MCF 10A (cell line): ENCODE data around the gene COPS9. TPM values are rescaled to one million over a fixed set of nuclear protein-coding genes. Genes with fewer than 3 reads are reported as not detected.

ENCODE experiments used
- BruUV-seq: library from RNA; stranded (reverse); fragments of 400-500 nt; replicated peaks from 2 replicates; lab custom pipeline; 2021; lab: Mats Ljungman, UMichigan
- CTCF ChIA-PET: fragments of 300-600 bp; sonication (Branson Sonifier 250); formaldehyde crosslinking; extraction: SDS; loops from one replicate; lab custom pipeline; 2021; ENCODE audit warnings: antibody characterized with exemption, inconsistent platforms; lab: Yijun Ruan, JAX
- POLR2A ChIA-PET: fragments of 300-600, 350-650 bp; sonication (Branson Sonifier 250); formaldehyde crosslinking; extraction: SDS; loops from one replicate; lab custom pipeline; 2020; ENCODE audit warnings: antibody characterized with exemption, inconsistent platforms; lab: Yijun Ruan, JAX
- DNase-seq: peaks from one replicate; pipeline ENCODE4 v3.0.0-alpha.2; 2018; ENCODE audit not compliant: unreplicated experiment
- H3K27ac Mint-ChIP-seq: one replicate; pipeline ENCODE4 v1.8.0; 2022; ENCODE audit warnings: mild to moderate bottlenecking, low read depth, mixed read lengths; ENCODE audit not compliant: unreplicated experiment
- H3K27me3 Mint-ChIP-seq: one replicate; pipeline ENCODE4 v1.8.0; 2022; ENCODE audit warnings: mixed read lengths; ENCODE audit not compliant: insufficient read depth, unreplicated experiment
- H3K36me3 Mint-ChIP-seq: one replicate; pipeline ENCODE4 v1.8.0; 2022; ENCODE audit warnings: mild to moderate bottlenecking, moderate library complexity, mixed read lengths; ENCODE audit not compliant: insufficient read depth, unreplicated experiment
- H3K4me1 Mint-ChIP-seq: one replicate; pipeline ENCODE4 v1.8.0; 2022; ENCODE audit warnings: mixed read lengths; ENCODE audit not compliant: insufficient read depth, unreplicated experiment
- H3K4me3 Mint-ChIP-seq: one replicate; pipeline ENCODE4 v1.8.0; 2022; ENCODE audit warnings: mild to moderate bottlenecking, moderate library complexity, mixed read lengths; ENCODE audit not compliant: unreplicated experiment
- H3K9me3 Mint-ChIP-seq: one replicate; pipeline ENCODE4 v1.8.0; 2022; ENCODE audit warnings: mixed read lengths; ENCODE audit not compliant: unreplicated experiment
- intact Hi-C: fragments of 100-400 bp; cut with micrococcal nuclease; formaldehyde crosslinking; loops from 2 replicates; pipeline ENCODE4 v1.14.1; 2022
- total RNA-seq: library from RNA; stranded (reverse); gene quantifications from 2 replicates; pipeline ENCODE4 v1.2.3, GENCODE V29; 2022
- TF ChIP-seq, protein P1 (sequence below): fragments of 200-600 bp; IDR thresholded peaks from one replicate; pipeline ENCODE4 v1.8.0; 2022; ENCODE audit warnings: antibody characterized with exemption, mild to moderate bottlenecking; ENCODE audit not compliant: unreplicated experiment

Gene COPS9
- total RNA-seq, 1 experiment from 2014 or later: 146 TPM

DNA sequence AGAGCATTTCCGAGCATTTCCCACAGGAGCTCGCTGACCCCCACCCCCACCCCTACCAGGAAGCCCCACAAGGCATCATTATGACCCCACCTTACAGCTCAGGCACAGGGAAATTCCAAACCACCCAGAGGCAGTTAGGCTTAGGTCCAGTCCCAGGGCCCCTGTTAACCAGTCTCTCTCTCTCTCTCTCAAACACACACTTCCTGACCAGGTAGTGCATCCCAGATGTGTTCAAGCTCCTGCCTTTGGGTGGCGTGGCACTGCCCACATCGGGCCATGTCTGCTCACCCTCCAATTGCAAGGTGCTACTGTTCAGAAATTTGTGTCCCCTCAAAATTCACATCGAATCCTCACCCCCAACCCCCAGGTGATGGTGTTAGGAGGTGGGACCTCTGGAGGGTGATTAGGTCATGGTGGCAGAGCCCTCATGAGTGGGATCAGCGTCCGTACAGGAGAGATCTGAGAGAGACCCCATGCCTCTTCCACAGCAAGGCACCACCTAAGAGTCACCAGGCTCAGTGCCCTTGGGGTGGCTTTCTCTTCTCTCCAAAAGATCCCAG, 8.8 kb downstream of the COPS9 start:
- no TSS peak for BruUV-seq
- CTCF ChIA-PET: interaction anchor here (0.7 kb wide), 1 partner anchor 17 kb away, joined by 3 read pairs; no protein-coding TSS in a partner anchor
- no peak overlapping the region for H3K27ac Mint-ChIP-seq
- POLR2A ChIA-PET: no interaction called here
- TF ChIP-seq, protein P1, sequence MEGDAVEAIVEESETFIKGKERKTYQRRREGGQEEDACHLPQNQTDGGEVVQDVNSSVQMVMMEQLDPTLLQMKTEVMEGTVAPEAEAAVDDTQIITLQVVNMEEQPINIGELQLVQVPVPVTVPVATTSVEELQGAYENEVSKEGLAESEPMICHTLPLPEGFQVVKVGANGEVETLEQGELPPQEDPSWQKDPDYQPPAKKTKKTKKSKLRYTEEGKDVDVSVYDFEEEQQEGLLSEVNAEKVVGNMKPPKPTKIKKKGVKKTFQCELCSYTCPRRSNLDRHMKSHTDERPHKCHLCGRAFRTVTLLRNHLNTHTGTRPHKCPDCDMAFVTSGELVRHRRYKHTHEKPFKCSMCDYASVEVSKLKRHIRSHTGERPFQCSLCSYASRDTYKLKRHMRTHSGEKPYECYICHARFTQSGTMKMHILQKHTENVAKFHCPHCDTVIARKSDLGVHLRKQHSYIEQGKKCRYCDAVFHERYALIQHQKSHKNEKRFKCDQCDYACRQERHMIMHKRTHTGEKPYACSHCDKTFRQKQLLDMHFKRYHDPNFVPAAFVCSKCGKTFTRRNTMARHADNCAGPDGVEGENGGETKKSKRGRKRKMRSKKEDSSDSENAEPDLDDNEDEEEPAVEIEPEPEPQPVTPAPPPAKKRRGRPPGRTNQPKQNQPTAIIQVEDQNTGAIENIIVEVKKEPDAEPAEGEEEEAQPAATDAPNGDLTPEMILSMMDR: no peak
- peaks cover 26% of the 10 kb centered on the region for H3K36me3 Mint-ChIP-seq
- intact Hi-C loops: no loop called here
- no peaks in the 10 kb centered on the region for H3K4me1 Mint-ChIP-seq
- no peak for DNase-seq
- H3K27me3 Mint-ChIP-seq: no peaks in the 10 kb centered on the region
- no peaks in the 10 kb centered on the region for H3K9me3 Mint-ChIP-seq
- H3K4me3 Mint-ChIP-seq: no peak overlapping the region

DNA sequence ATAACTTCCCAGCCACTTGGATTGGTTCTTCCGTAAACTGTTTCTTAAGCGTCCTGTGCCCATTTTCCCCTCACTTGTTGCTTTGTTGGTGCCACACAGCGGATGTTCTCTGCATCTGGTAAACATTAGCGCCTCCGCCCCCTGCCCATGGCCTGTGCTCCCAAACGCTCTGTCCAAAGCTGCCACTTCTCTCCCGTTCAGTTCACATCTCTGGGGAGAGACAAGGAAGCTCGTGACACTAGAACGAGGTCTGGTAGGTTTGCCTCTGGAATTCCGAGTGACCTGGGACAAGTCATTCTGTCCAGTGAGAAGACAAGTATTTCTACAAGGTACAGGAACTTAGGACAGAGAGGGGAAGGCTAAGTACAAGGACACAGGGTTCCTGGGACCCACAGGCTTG, 9.4 kb downstream of the COPS9 start:
- Mint-ChIP-seq H3K27ac (no peak overlapping the region), H3K27me3 (peaks cover 3% of the 10 kb centered on the region), H3K4me3 (no peak overlapping the region), H3K4me1 (no peaks in the 10 kb centered on the region), H3K9me3 (no peaks in the 10 kb centered on the region), H3K36me3 (peaks cover 21% of the 10 kb centered on the region)
- no TSS peak for BruUV-seq
- DNase-seq: no peak
- TF ChIP-seq, protein P1: no peak
- ChIA-PET POLR2A (no interaction called here), CTCF (no interaction called here)
- intact Hi-C loops: no loop called here

DNA sequence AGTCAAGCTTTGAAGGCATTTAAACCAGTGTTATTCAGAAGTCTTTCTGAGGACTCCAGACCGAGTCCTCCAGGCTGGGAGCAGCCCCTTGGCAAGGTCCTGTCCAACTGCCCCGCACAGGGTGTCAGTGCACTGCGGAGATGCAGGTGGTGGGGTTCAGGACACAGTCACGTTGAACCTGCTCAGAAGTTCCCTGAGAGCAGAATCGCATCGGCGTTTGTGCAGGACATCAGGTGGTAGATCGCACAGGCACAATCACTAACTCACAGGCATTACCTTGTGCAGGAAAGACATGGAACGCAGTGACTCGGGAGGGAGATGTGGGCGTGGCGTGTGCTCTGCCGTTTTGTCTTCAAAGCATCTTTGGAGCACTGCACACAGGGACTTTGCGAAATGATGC, 10.4 kb downstream of the COPS9 start:
- H3K9me3 Mint-ChIP-seq: no peaks in the 10 kb centered on the region
- no TSS peak for BruUV-seq
- H3K4me1 Mint-ChIP-seq: no peaks in the 10 kb centered on the region
- intact Hi-C loops: no loop called here
- POLR2A ChIA-PET: no interaction called here
- DNase-seq: no peak
- H3K4me3 Mint-ChIP-seq: no peak overlapping the region
- TF ChIP-seq, protein P1: no peak
- peaks cover 12% of the 10 kb centered on the region for H3K36me3 Mint-ChIP-seq
- CTCF ChIA-PET: interaction anchor here (0.7 kb wide), 1 partner anchor 299 kb away, joined by 3 read pairs; no protein-coding TSS in a partner anchor
- no peak overlapping the region for H3K27ac Mint-ChIP-seq
- H3K27me3 Mint-ChIP-seq: peaks cover 13% of the 10 kb centered on the region

DNA sequence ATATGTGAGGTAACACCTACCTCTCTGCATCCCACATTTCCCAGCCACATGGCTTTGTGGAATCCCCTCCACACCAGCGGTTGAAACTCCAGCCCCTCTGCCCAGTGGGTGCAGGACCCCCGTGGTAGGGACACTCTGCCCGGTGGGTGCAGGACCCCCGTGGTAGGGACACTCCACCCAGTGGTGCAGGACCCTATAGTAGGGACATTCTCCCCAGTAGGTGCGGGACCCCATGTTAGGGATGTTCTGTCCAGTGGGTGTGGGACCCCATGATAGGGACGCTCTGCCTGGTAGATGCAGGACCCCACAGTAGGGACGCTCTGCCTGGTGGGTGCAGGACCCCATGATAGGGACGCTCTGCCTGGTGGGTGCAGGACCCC, 11.5 kb downstream of the COPS9 start:
- intact Hi-C loops: no loop called here
- TF ChIP-seq, protein P1: no peak
- Mint-ChIP-seq H3K27ac (no peak overlapping the region), H3K4me3 (no peak overlapping the region), H3K9me3 (no peaks in the 10 kb centered on the region), H3K36me3 (peaks cover 1% of the 10 kb centered on the region), H3K4me1 (no peaks in the 10 kb centered on the region), H3K27me3 (peaks cover 24% of the 10 kb centered on the region)
- CTCF ChIA-PET: no interaction called here
- no peak for DNase-seq
- no TSS peak for BruUV-seq
- POLR2A ChIA-PET: no interaction called here
